ENCODE results near the gene TRIM31. TPM values are rescaled to one million over a fixed set of nuclear protein-coding genes. Genes with fewer than 3 reads are reported as not detected.

The TRIM31 gene
- total RNA-seq, 1 experiment from 2014 or later: 0.13 TPM

DNA sequence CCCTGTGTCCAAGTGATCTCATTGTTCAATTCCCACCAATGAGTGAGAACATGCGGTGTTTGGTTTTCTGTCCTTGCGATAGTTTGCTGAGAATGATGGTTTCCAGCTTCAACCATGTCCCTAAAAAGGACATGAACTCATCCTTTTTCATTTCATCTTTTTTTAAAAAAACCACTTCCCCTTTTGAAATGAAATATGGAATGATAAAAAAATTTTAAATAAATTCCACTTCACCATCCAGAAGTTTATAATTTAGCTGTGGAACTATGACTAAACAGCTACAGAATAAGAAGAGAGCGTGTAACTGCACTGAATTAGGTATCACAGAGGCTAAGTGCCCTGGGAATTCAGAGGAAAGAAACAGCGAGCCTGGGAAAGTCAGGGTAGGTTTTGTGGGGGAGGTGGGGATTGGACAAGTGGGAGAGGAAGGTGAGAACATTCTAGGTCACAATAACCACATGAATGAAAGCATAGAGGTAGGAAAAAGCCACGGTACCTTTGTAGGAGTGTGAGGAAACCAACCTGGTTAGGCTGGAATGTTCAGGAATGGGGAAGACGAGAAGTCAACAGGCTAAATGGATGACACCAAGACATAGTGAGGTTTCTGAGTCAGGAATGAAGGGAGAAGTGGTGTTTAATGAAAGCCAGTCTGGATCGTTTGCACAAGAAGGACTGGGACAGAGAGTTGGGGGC is 37.1 kb upstream of the TRIM31 start:
- ATAC-seq (no peak), DNase-seq (ENCODE audit: low spot score) (no peak)
- H3K27me3 Mint-ChIP-seq (ENCODE audit: low read depth): peaks cover 15% of the 10 kb centered on the region
- no peaks in the 10 kb centered on the region for H3K9me3 Mint-ChIP-seq
- H3K4me3 Mint-ChIP-seq: no peak overlapping the region
- H3K4me1 Mint-ChIP-seq: peaks cover 4% of the 10 kb centered on the region
- H3K36me3 Mint-ChIP-seq: no peaks in the 10 kb centered on the region
- H3K27ac Mint-ChIP-seq: no peak overlapping the region
- TF ChIP-seq, protein P1, sequence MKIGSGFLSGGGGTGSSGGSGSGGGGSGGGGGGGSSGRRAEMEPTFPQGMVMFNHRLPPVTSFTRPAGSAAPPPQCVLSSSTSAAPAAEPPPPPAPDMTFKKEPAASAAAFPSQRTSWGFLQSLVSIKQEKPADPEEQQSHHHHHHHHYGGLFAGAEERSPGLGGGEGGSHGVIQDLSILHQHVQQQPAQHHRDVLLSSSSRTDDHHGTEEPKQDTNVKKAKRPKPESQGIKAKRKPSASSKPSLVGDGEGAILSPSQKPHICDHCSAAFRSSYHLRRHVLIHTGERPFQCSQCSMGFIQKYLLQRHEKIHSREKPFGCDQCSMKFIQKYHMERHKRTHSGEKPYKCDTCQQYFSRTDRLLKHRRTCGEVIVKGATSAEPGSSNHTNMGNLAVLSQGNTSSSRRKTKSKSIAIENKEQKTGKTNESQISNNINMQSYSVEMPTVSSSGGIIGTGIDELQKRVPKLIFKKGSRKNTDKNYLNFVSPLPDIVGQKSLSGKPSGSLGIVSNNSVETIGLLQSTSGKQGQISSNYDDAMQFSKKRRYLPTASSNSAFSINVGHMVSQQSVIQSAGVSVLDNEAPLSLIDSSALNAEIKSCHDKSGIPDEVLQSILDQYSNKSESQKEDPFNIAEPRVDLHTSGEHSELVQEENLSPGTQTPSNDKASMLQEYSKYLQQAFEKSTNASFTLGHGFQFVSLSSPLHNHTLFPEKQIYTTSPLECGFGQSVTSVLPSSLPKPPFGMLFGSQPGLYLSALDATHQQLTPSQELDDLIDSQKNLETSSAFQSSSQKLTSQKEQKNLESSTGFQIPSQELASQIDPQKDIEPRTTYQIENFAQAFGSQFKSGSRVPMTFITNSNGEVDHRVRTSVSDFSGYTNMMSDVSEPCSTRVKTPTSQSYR (CRISPR knock-in tag; IDR thresholded peaks at IDR 0.05): no peak
- TF ChIP-seq JUN (CRISPR knock-in tag; IDR thresholded peaks at IDR 0.05) (no peak), TP53 (CRISPR knock-in tag; IDR thresholded peaks at IDR 0.05) (no peak), ETV6 (CRISPR knock-in tag; IDR thresholded peaks at IDR 0.05) (no peak), ZNF423 (CRISPR knock-in tag; IDR thresholded peaks at IDR 0.05) (no peak), NFATC4 (CRISPR knock-in tag; IDR thresholded peaks at IDR 0.05) (no peak), ATF1 (CRISPR knock-in tag; IDR thresholded peaks at IDR 0.05) (no peak), ZNF416 (CRISPR knock-in tag; IDR thresholded peaks at IDR 0.05) (no peak), MYBL2 (CRISPR knock-in tag; IDR thresholded peaks at IDR 0.05) (no peak)
- TF ChIP-seq, protein P2, sequence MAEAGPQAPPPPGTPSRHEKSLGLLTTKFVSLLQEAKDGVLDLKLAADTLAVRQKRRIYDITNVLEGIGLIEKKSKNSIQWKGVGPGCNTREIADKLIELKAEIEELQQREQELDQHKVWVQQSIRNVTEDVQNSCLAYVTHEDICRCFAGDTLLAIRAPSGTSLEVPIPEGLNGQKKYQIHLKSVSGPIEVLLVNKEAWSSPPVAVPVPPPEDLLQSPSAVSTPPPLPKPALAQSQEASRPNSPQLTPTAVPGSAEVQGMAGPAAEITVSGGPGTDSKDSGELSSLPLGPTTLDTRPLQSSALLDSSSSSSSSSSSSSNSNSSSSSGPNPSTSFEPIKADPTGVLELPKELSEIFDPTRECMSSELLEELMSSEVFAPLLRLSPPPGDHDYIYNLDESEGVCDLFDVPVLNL (CRISPR knock-in tag; IDR thresholded peaks at IDR 0.05; ENCODE audit: borderline replicate concordance, low read depth): no peak
- TF ChIP-seq, protein P3, sequence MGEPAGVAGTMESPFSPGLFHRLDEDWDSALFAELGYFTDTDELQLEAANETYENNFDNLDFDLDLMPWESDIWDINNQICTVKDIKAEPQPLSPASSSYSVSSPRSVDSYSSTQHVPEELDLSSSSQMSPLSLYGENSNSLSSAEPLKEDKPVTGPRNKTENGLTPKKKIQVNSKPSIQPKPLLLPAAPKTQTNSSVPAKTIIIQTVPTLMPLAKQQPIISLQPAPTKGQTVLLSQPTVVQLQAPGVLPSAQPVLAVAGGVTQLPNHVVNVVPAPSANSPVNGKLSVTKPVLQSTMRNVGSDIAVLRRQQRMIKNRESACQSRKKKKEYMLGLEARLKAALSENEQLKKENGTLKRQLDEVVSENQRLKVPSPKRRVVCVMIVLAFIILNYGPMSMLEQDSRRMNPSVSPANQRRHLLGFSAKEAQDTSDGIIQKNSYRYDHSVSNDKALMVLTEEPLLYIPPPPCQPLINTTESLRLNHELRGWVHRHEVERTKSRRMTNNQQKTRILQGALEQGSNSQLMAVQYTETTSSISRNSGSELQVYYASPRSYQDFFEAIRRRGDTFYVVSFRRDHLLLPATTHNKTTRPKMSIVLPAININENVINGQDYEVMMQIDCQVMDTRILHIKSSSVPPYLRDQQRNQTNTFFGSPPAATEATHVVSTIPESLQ (CRISPR knock-in tag; IDR thresholded peaks at IDR 0.05): no peak
- TF ChIP-seq, protein P4, sequence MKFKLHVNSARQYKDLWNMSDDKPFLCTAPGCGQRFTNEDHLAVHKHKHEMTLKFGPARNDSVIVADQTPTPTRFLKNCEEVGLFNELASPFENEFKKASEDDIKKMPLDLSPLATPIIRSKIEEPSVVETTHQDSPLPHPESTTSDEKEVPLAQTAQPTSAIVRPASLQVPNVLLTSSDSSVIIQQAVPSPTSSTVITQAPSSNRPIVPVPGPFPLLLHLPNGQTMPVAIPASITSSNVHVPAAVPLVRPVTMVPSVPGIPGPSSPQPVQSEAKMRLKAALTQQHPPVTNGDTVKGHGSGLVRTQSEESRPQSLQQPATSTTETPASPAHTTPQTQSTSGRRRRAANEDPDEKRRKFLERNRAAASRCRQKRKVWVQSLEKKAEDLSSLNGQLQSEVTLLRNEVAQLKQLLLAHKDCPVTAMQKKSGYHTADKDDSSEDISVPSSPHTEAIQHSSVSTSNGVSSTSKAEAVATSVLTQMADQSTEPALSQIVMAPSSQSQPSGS (CRISPR knock-in tag; IDR thresholded peaks at IDR 0.05; ENCODE audit: borderline replicate concordance, low read depth): no peak
- ChIA-PET CTCF (no interaction called here), POLR2A (no interaction called here)

DNA sequence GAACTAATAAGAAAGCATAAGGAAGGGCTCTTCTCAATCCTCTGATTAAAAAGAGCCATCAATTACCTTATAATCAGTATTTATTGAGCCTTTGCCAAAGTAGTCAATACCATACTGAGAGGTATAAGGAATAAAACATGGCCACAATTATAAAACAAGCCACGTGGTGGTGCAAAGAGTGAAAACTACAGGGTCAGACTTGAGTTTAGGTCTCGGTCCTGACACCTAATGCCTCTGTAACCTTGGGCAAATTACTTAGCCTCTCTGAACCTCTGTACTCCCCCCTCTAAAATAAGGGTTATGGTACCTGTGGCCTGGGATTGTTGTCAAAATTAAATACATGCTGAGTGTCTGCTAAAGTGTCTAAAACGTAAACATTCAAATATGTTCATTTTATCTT is 36.3 kb upstream of the TRIM31 start:
- Mint-ChIP-seq H3K4me1 (peaks cover 4% of the 10 kb centered on the region), H3K27me3 (ENCODE audit: low read depth) (peaks cover 12% of the 10 kb centered on the region), H3K4me3 (no peak overlapping the region), H3K9me3 (no peaks in the 10 kb centered on the region), H3K27ac (no peak overlapping the region), H3K36me3 (no peaks in the 10 kb centered on the region)
- ChIA-PET POLR2A (no interaction called here), CTCF (interaction anchor here (1.8 to 2.2 kb wide), 2 partner anchors 18 to 46 kb away, joined by 4 to 9 read pairs; no protein-coding TSS in a partner anchor)
- DNase-seq (ENCODE audit: low spot score) (no peak), ATAC-seq (no peak)
- no peak for TF ChIP-seq CREM (CRISPR knock-in tag; IDR thresholded peaks at IDR 0.05)
- no peak for TF ChIP-seq TEAD4 (CRISPR knock-in tag; IDR thresholded peaks at IDR 0.05)
- TF ChIP-seq GABPB1 (CRISPR knock-in tag; IDR thresholded peaks at IDR 0.05): no peak
- no peak for TF ChIP-seq HMGA2 (CRISPR knock-in tag; IDR thresholded peaks at IDR 0.05)
- no peak for TF ChIP-seq ELF4 (CRISPR knock-in tag; IDR thresholded peaks at IDR 0.05; ENCODE audit: low read depth)
- no peak for TF ChIP-seq NFE2L1 (CRISPR knock-in tag; IDR thresholded peaks at IDR 0.05)
- no peak for TF ChIP-seq ZBTB21 (CRISPR knock-in tag; IDR thresholded peaks at IDR 0.05; ENCODE audit: borderline replicate concordance)
- TF ChIP-seq ZNF138 (CRISPR knock-in tag; conservative IDR thresholded peaks at IDR 0.05): no peak
- TF ChIP-seq, protein P5, sequence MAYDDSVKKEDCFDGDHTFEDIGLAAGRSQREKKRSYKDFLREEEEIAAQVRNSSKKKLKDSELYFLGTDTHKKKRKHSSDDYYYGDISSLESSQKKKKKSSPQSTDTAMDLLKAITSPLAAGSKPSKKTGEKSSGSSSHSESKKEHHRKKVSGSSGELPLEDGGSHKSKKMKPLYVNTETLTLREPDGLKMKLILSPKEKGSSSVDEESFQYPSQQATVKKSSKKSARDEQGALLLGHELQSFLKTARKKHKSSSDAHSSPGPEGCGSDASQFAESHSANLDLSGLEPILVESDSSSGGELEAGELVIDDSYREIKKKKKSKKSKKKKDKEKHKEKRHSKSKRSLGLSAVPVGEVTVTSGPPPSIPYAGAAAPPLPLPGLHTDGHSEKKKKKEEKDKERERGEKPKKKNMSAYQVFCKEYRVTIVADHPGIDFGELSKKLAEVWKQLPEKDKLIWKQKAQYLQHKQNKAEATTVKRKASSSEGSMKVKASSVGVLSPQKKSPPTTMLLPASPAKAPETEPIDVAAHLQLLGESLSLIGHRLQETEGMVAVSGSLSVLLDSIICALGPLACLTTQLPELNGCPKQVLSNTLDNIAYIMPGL (CRISPR knock-in tag; IDR thresholded peaks at IDR 0.05): no peak
- TF ChIP-seq NR2C2 (CRISPR knock-in tag; IDR thresholded peaks at IDR 0.05): no peak
- no peak for TF ChIP-seq JUN (CRISPR knock-in tag; IDR thresholded peaks at IDR 0.05)
- TF ChIP-seq, protein P6, sequence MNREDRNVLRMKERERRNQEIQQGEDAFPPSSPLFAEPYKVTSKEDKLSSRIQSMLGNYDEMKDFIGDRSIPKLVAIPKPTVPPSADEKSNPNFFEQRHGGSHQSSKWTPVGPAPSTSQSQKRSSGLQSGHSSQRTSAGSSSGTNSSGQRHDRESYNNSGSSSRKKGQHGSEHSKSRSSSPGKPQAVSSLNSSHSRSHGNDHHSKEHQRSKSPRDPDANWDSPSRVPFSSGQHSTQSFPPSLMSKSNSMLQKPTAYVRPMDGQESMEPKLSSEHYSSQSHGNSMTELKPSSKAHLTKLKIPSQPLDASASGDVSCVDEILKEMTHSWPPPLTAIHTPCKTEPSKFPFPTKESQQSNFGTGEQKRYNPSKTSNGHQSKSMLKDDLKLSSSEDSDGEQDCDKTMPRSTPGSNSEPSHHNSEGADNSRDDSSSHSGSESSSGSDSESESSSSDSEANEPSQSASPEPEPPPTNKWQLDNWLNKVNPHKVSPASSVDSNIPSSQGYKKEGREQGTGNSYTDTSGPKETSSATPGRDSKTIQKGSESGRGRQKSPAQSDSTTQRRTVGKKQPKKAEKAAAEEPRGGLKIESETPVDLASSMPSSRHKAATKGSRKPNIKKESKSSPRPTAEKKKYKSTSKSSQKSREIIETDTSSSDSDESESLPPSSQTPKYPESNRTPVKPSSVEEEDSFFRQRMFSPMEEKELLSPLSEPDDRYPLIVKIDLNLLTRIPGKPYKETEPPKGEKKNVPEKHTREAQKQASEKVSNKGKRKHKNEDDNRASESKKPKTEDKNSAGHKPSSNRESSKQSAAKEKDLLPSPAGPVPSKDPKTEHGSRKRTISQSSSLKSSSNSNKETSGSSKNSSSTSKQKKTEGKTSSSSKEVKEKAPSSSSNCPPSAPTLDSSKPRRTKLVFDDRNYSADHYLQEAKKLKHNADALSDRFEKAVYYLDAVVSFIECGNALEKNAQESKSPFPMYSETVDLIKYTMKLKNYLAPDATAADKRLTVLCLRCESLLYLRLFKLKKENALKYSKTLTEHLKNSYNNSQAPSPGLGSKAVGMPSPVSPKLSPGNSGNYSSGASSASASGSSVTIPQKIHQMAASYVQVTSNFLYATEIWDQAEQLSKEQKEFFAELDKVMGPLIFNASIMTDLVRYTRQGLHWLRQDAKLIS (CRISPR knock-in tag; IDR thresholded peaks at IDR 0.05; ENCODE audit: borderline replicate concordance): no peak
- no peak for TF ChIP-seq NR3C1 (CRISPR knock-in tag; conservative IDR thresholded peaks at IDR 0.05; ENCODE audit: low read depth)
